Measurements from ENCODE around the gene SENP8. TPM values are rescaled to one million over a fixed set of nuclear protein-coding genes. Genes with fewer than 3 reads are reported as not detected.
"Not testable (repeated sequence)": the region's sequence is repeated elsewhere in the genome, so short reads cannot be mapped to it uniquely, and the experiment has no call there.

Gene SENP8
- total RNA-seq, 2 experiments from 2014 or later, result 1.2 to 1.3 TPM

GRCh38 chr15:72167445-72167844 lies 49.2 kb downstream of the SENP8 start:
- ChIA-PET CTCF (interaction anchor here (0.6 to 1.5 kb wide), 3 partner anchors 11 to 96 kb away, joined by 3 to 9 read pairs (median 4); no protein-coding TSS in a partner anchor), POLR2A (no interaction called here)
- H3K27ac Mint-ChIP-seq, result no peak overlapping the region
- H3K36me3 Mint-ChIP-seq (ENCODE audit: low read depth), result no peaks in the 10 kb centered on the region
- H3K4me3 Mint-ChIP-seq, result no peak overlapping the region
- no peak for DNase-seq
- no peaks in the 10 kb centered on the region for H3K27me3 Mint-ChIP-seq
- H3K4me1 Mint-ChIP-seq, result peaks cover 18% of the 10 kb centered on the region
- H3K9me3 Mint-ChIP-seq, result no peaks in the 10 kb centered on the region

GRCh38 chr15:72168131-72168807 lies 50.1 kb downstream of the SENP8 start:
- ChIA-PET CTCF (interaction anchor here (0.5 to 1.6 kb wide), 3 partner anchors 12 to 380 kb away, joined by 3 to 7 read pairs (median 3); no protein-coding TSS in a partner anchor), POLR2A (interaction anchor here (0.6 kb wide), 1 partner anchor 63 kb away, joined by 3 read pairs; no protein-coding TSS in a partner anchor)
- Mint-ChIP-seq H3K36me3 (ENCODE audit: low read depth) (no peaks in the 10 kb centered on the region), H3K4me3 (no peak overlapping the region), H3K4me1 (peaks cover 18% of the 10 kb centered on the region), H3K9me3 (no peaks in the 10 kb centered on the region), H3K27ac (no peak overlapping the region), H3K27me3 (no peaks in the 10 kb centered on the region)
- DNase-seq, result peak; percentile 35

- CTCF ChIA-PET, result interaction anchor here (0.5 to 1.6 kb wide), 2 partner anchors 13 to 380 kb away, joined by 3 to 7 read pairs; no protein-coding TSS in a partner anchor
- H3K36me3 Mint-ChIP-seq (ENCODE audit: low read depth), result no peaks in the 10 kb centered on the region
- no peaks in the 10 kb centered on the region for H3K9me3 Mint-ChIP-seq
- H3K4me1 Mint-ChIP-seq, result peaks cover 18% of the 10 kb centered on the region
- H3K27me3 Mint-ChIP-seq, result no peaks in the 10 kb centered on the region
- POLR2A ChIA-PET, result no interaction called here
- no peak overlapping the region for H3K4me3 Mint-ChIP-seq
- peak overlapping the region; percentile 47 for H3K27ac Mint-ChIP-seq
- no peak for DNase-seq
Measured at GRCh38 chr15:72168808-72169190, 50.6 kb downstream of the SENP8 start.

GRCh38 chr15:72169236-72169920 lies 51.2 kb downstream of the SENP8 start:
- H3K4me3 Mint-ChIP-seq, result no peak overlapping the region
- no peaks in the 10 kb centered on the region for H3K36me3 Mint-ChIP-seq (ENCODE audit: low read depth)
- ChIA-PET CTCF (interaction anchor here (1.6 kb wide), 1 partner anchor 13 kb away, joined by 7 read pairs; no protein-coding TSS in a partner anchor), POLR2A (no interaction called here)
- H3K4me1 Mint-ChIP-seq, result peaks cover 18% of the 10 kb centered on the region
- DNase-seq, result no peak
- no peaks in the 10 kb centered on the region for H3K9me3 Mint-ChIP-seq
- H3K27ac Mint-ChIP-seq, result peak overlapping the region; percentile 47
- H3K27me3 Mint-ChIP-seq, result no peaks in the 10 kb centered on the region

- peaks cover 20% of the 10 kb centered on the region for H3K4me1 Mint-ChIP-seq
- DNase-seq, result no peak
- no peak overlapping the region for H3K4me3 Mint-ChIP-seq
- H3K27me3 Mint-ChIP-seq, result no peaks in the 10 kb centered on the region
- H3K27ac Mint-ChIP-seq, result no peak overlapping the region
- POLR2A ChIA-PET, result no interaction called here
- CTCF ChIA-PET, result no interaction called here
- H3K36me3 Mint-ChIP-seq (ENCODE audit: low read depth), result no peaks in the 10 kb centered on the region
- no peaks in the 10 kb centered on the region for H3K9me3 Mint-ChIP-seq
Measured at GRCh38 chr15:72169921-72170611, 51.9 kb downstream of the SENP8 start.

- POLR2A ChIA-PET, result no interaction called here
- Mint-ChIP-seq H3K4me1 (peaks cover 22% of the 10 kb centered on the region), H3K27ac (no peak overlapping the region), H3K36me3 (ENCODE audit: low read depth) (no peaks in the 10 kb centered on the region), H3K9me3 (no peaks in the 10 kb centered on the region), H3K4me3 (no peak overlapping the region), H3K27me3 (no peaks in the 10 kb centered on the region)
- CTCF ChIA-PET, result no interaction called here
- DNase-seq, result no peak
Measured at GRCh38 chr15:72170691-72171090, 52.5 kb downstream of the SENP8 start.

- H3K36me3 Mint-ChIP-seq (ENCODE audit: low read depth); H3K27me3 Mint-ChIP-seq; POLR2A ChIA-PET; DNase-seq; H3K9me3 Mint-ChIP-seq; H3K27ac Mint-ChIP-seq; H3K4me3 Mint-ChIP-seq: not testable (repeated sequence)
- H3K4me1 Mint-ChIP-seq, result peaks cover 22% of the 10 kb centered on the region
- CTCF ChIA-PET, result interaction anchor here (1.8 kb wide), 1 partner anchor 9 kb away, joined by 4 read pairs; no protein-coding TSS in a partner anchor
Measured at GRCh38 chr15:72171978-72172377, 53.8 kb downstream of the SENP8 start.

- peaks cover 21% of the 10 kb centered on the region for H3K4me1 Mint-ChIP-seq
- H3K27me3 Mint-ChIP-seq, result no peaks in the 10 kb centered on the region
- no peak overlapping the region for H3K27ac Mint-ChIP-seq
- ChIA-PET CTCF (interaction anchor here (1.2 to 1.8 kb wide), 2 partner anchors 10 to 54 kb away, joined by 3 to 4 read pairs; no protein-coding TSS in a partner anchor), POLR2A (no interaction called here)
- H3K9me3 Mint-ChIP-seq, result no peaks in the 10 kb centered on the region
- no peak overlapping the region for H3K4me3 Mint-ChIP-seq
- no peak for DNase-seq
- no peaks in the 10 kb centered on the region for H3K36me3 Mint-ChIP-seq (ENCODE audit: low read depth)
Measured at GRCh38 chr15:72172796-72173195, 54.6 kb downstream of the SENP8 start.

- DNase-seq, result no peak
- POLR2A ChIA-PET, result no interaction called here
Measured at GRCh38 chr15:72173401-72173800, 55.2 kb downstream of the SENP8 start.

GRCh38 chr15:72173864-72174550 lies 55.8 kb downstream of the SENP8 start:
- POLR2A ChIA-PET, result no interaction called here
- no peak overlapping the region for H3K4me3 Mint-ChIP-seq
- H3K36me3 Mint-ChIP-seq (ENCODE audit: low read depth), result no peaks in the 10 kb centered on the region

More at GRCh38 chr15:72173401-72173800, 55.2 kb downstream of the SENP8 start:
- Mint-ChIP-seq H3K27ac (no peak overlapping the region), H3K36me3 (ENCODE audit: low read depth) (no peaks in the 10 kb centered on the region), H3K27me3 (no peaks in the 10 kb centered on the region), H3K9me3 (no peaks in the 10 kb centered on the region), H3K4me3 (no peak overlapping the region), H3K4me1 (peaks cover 15% of the 10 kb centered on the region)
- CTCF ChIA-PET, result interaction anchor here (1.2 to 1.8 kb wide), 2 partner anchors 11 to 53 kb away, joined by 3 to 4 read pairs; no protein-coding TSS in a partner anchor

GRCh38 chr15:72174551-72175165 lies 56.5 kb downstream of the SENP8 start:
- ChIA-PET POLR2A (no interaction called here), CTCF (interaction anchor here (0.9 kb wide), 1 partner anchor 53 kb away, joined by 3 read pairs; no protein-coding TSS in a partner anchor)
- H3K9me3 Mint-ChIP-seq, result no peaks in the 10 kb centered on the region
- no peak overlapping the region for H3K4me3 Mint-ChIP-seq
- no peaks in the 10 kb centered on the region for H3K27me3 Mint-ChIP-seq
- no peak overlapping the region for H3K27ac Mint-ChIP-seq
- H3K36me3 Mint-ChIP-seq (ENCODE audit: low read depth), result no peaks in the 10 kb centered on the region
- H3K4me1 Mint-ChIP-seq, result peaks cover 4% of the 10 kb centered on the region
- no peak for DNase-seq

More at GRCh38 chr15:72173864-72174550, 55.8 kb downstream of the SENP8 start:
- DNase-seq, result no peak
- H3K27me3 Mint-ChIP-seq, result no peaks in the 10 kb centered on the region
- CTCF ChIA-PET, result interaction anchor here (0.9 to 1.8 kb wide), 3 partner anchors 11 to 53 kb away, joined by 3 to 4 read pairs (median 3); no protein-coding TSS in a partner anchor
- no peaks in the 10 kb centered on the region for H3K9me3 Mint-ChIP-seq
- H3K4me1 Mint-ChIP-seq, result peaks cover 9% of the 10 kb centered on the region
- H3K27ac Mint-ChIP-seq, result no peak overlapping the region
